GM21619 (cell line): Measurements from ENCODE around the gene S1PR2.

ENCODE experiments used
- ATAC-seq: cut with Tn5 transposase; IDR thresholded peaks from one replicate; pipeline ENCODE4 v1.9.1; 2021; ENCODE audit not compliant: unreplicated experiment

Gene S1PR2, protein sequence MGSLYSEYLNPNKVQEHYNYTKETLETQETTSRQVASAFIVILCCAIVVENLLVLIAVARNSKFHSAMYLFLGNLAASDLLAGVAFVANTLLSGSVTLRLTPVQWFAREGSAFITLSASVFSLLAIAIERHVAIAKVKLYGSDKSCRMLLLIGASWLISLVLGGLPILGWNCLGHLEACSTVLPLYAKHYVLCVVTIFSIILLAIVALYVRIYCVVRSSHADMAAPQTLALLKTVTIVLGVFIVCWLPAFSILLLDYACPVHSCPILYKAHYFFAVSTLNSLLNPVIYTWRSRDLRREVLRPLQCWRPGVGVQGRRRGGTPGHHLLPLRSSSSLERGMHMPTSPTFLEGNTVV

DNA sequence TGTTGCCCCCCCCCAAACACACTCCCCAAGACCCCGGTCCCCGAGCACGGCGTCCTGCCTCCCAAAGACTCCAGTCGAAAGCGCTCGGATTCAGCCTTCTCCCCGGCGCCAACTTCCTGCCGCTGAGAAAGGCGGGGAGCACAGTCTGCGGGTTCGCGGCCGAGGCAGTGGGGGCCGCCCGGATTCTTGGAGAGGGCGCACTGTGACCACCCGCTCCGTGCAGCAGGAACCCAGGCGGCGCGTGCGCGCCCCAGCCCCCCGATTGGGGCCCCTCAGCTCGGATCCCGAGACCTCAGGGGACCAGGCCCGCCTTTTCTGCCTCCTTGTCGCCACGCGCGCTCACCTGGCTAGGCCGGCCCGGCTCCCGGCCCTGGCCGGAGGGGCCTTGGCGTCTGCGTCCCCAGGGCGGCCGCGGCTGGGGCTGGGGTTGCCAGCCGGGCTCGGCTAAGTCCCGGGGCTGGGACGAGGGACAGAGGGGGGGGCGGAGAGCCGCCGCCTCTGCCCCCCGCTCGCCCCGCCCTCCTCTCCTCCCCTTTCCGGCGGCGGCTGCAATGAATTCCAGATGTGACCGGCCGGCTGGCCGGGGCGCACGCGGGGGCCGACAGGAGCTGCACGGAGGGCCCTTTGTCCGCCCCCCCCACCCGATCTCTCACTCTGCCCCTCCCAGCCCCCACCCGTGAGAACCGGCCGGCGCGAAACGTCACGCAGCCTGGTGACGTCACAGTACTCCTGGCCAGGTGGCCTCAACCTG, at the start of gene S1PR2:
TSS of gene S1PR2 (minus strand) at position 471 of the 751 bp plus-strand sequence. CDS start 6,426 bp downstream, outside the sequence.
- peak; percentile 28 for ATAC-seq

DNA sequence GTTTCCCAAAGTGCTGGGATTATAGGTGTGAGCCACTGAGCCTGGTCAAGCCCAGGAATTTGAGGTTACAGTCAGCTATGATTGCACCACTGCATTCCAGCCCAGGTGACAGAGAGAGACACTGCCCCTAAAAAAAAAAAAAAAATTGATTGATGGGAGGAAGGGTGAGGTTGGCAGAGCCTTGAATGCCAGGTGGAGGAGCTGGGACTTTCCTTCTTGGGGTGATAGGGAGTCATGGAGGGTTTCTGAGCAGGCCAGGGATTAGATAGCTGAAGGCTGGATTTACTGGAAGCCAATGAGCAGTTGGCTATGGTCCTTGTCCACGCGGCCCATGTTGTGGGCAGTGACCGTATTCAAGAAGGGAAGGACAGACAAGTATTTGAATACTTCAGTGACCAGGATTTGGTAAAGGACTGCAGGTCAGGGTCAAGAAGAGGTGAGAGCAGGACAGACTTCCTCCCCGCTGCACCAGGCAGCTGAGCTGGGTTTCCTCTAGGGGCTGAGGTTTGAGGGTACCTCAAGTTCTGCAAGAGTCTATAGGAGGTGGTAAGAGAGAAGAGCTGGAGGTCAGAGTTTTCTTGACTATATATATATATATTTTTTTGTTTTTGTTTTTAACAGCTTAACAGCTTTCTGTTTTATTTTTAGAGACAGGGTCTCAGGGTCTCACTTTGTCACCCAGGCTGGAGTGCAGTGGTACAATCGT, 48.8 kb upstream of the S1PR2 start:
- ATAC-seq: no peak

DNA sequence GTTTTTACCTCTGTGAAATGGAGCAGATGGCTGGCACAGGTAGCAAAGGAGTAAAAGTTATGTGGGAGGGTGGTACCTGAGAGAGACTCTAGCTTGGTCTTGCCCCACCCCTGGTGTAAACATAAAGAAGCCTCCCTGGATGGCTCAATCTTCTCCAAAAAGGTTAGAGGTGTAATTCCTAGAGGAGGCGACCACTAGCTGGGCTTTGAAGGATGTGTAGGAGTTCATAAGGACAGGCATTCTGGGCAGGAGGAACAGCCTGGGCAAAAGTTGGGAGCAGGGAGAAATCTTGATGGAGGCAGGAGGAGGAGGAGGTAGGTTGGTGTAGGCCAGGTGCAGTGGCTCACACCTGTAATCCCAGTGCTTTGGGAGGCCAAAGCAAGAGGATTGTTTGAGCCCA, 47.8 kb upstream of the S1PR2 start:
- ATAC-seq: no peak

DNA sequence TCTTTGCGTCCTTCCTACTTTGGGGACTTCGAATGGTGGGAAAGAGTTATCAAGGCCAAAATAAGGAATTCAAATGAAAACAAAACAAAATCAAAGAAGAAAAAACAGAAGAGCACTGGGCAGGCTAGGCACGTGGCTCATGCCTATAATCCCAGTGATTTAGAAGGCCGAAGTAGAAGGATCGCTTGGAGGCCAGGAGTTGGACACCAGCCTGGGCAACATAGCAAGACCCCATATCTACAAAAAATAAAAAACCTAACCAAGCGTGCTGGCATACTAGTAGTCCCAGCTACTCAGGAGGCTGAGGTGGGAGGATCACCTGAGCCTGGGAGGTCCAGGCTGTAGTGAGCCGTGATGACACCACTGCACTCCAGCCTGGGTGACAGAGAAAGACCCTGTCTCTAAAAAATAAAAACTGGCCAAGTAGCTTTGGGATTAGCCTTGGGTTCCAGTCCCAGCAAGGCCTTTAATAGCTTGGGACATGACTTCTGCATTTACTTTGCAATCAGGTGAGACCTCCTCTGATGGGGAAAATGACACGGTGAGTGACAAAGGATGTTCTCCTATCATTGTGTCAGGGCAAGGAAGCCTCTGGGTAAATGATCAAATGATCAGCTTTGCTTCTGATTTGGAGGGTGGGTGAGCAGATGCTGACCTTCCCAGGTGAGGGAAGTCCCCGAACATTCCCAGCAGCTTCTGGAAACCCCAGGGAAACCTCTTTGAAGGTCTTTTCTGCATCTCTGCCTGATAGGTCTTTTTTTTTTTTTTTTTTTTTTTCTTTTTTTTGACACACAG, 46.9 kb upstream of the S1PR2 start:
- no peak for ATAC-seq

DNA sequence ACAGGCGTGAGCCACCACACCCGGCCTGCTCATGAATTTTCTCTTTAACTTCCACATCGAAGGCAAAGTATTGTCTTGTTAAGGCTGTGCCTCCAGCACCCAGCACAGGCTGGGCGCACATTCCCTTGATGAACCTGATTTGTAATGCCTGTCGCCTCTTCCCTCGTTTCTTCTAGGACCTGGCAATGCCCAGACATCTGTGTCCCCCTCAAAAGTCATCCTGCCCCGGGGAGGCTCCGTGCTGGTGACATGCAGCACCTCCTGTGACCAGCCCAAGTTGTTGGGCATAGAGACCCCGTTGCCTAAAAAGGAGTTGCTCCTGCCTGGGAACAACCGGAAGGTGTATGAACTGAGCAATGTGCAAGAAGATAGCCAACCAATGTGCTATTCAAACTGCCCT, 43.5 kb upstream of the S1PR2 start:
- ATAC-seq: no peak

DNA sequence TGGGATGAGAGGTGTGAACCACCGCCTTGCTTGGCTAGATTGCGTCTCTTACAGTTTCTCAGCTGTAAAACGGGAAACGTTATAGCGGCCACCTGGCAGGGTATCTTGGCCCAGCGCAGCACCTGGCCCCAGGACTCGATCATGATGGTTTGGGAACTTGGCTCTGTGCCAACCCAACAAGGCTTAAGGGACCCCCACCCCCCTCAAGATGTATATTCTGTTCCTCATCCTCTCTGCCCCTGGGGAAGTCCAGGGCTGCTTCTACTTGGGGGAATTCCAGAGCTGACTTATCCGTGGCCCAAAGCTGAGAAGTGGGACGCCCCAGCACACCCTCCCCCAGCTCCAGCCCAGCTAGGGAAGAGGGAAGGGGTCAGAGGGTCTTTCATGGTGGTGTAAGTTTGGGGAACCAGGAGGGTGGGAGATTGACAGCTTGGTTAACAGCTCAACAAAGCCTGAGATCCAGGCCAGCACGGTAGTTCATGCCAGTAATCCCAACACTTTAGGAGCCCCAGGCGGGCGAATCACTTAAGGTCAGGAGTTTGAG, 40.5 kb upstream of the S1PR2 start:
- ATAC-seq: peak; percentile 18

DNA sequence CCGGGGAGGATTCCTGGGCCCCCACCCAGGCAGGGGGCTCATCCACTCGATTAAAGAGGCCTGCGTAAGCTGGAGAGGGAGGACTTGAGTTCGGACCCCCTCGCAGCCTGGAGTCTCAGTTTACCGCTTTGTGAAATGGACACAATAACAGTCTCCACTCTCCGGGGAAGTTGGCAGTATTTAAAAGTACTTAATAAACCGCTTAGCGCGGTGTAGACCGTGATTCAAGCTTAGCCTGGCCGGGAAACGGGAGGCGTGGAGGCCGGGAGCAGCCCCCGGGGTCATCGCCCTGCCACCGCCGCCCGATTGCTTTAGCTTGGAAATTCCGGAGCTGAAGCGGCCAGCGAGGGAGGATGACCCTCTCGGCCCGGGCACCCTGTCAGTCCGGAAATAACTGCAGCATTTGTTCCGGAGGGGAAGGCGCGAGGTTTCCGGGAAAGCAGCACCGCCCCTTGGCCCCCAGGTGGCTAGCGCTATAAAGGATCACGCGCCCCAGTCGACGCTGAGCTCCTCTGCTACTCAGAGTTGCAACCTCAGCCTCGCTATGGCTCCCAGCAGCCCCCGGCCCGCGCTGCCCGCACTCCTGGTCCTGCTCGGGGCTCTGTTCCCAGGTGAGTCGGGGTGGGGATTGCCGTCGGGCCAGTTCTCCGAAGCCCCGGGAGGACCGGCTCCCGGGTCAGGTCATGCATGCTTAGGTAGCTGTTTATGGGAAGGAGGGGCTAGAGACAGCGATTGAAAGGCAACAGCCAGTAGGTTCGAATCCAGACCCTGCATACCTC, 39.7 kb upstream of the S1PR2 start, which contains the start of gene ICAM1:
TSS of gene ICAM1 (plus strand) at position 505 of the 779 bp plus-strand sequence. CDS start at position 545, 40 bp downstream.
- ATAC-seq: peak; percentile 54

DNA sequence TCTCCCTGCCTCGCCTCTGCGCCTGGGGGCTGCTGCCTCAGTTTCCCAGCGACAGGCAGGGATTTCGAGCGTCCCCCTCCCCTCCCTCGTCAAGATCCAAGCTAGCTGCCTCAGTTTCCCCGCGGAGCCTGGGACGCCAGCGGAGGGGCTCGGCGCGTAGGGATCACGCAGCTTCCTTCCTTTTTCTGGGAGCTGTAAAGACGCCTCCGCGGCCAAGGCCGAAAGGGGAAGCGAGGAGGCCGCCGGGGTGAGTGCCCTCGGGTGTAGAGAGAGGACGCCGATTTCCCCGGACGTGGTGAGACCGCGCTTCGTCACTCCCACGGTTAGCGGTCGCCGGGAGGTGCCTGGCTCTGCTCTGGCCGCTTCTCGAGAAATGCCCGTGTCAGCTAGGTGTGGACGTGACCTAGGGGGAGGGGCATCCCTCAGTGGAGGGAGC, 39.1 kb upstream of the S1PR2 start:
- ATAC-seq: peak; percentile 32

DNA sequence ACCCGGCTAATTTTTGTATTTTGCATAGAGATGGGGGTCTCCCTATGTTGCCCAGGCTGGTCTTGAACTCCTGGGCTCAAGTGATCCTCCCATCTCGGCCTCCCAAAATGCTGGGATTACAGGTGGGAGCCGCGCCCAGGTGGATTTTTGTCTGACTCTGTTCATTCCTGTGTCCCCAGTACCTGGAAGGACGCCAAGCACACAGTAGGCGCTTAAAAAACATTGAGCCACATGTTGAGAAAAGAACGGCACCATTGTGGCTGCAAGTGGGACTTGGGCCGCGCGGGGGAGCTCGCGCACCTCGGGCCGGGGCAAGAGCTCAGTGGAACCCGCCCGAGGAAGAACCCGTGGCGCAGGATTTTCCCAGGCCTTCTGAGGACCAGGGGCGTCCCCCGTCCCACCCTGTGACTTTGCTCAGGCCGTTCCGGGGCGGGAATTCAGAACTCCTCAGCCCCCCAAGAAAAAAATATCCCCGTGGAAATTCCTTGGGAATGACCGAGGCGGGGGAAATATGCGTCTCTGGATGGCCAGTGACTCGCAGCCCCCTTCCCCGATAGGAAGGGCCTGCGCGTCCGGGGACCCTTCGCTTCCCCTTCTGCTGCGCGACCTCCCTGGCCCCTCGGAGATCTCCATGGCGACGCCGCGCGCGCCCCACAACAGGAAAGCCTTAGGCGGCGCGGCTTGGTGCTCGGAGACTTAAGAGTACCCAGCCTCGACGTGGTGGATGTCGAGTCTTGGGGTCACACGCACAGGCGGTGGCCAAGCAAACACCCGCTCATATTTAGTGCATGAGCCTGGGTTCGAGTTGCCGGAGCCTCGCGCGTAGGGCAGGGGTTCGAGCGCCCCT, 38.4 kb upstream of the S1PR2 start:
- ATAC-seq: no peak

DNA sequence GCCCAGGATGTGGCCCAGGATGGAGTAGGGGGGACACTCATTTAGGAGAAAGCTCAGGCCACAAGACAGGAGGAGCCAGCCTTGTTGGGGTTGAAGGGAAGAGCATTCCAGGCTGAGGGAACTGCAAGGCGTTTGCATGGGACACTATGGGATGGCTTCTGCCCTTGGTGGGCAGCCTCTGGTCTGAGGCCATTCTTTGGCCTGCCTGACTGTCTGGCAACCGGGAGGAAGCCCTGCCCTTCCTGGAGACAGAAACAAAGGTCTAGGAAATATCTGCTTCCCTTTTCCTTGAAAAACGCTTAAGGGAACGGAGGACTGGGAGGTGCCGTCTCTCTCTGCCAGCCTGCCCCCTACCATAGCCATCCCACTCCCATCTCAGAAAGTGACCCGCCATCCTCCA, 36.9 kb upstream of the S1PR2 start:
- ATAC-seq: no peak

DNA sequence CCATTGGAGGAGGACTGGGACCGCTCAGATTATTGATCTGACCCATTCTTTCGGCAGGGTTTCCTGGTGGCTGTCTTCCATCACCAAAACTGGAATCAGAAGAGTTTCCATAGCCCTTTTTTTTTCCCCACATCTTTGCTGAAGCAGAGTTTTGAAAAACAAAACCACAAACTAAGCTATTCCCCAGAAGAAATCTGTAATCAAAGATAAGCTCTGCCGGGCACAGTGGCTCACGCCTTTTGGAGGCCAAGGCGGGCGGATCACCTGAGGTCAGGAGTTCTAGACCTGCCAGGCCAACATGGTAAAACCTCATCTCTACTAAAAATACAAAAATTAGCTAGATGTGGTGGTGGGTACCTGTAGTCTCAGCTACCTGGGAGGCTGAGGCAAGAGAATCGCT, 35.6 kb upstream of the S1PR2 start:
- ATAC-seq: no peak

DNA sequence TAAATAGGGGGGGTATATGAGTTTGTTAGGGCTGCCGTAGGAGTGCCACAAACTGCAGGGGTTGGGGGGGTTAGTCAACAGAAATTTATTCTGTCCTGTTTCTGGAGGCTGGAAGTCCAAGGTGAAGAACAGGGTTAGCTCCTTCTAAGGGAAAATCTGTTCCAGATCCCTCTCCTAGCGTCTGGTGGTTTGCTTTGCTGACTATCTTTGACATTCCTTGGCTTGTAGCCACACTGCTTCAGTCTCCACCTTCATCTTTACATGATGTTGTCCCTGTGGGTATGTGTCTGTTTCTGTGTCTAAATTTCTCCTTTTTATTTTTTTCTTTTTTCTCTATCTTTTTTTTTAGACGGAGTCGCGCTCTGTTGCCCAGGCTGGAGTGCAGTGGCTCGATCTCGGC, 31.6 kb upstream of the S1PR2 start:
- no peak for ATAC-seq

DNA sequence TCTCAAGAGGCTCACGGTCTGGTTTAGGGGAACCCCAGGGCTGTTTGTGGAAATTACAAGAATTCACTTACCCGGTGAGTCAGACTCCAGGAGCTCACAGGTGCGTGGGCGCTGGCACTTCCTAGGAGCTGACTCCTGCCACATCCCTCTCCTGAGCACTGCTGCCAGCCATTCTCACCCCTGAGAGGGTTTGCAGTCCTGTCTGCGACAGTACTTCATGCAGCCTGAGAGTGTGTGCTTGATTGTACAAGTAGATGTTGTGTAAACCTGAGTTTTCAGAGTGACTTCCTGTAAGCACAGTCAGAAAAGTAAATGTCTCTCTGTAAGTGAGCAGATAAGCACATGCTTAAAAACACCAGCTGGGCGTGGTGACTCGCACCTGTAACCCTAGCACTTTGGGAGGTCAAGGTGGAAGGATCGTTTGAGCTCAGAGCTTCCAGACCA, 29.0 kb upstream of the S1PR2 start:
- ATAC-seq: no peak

DNA sequence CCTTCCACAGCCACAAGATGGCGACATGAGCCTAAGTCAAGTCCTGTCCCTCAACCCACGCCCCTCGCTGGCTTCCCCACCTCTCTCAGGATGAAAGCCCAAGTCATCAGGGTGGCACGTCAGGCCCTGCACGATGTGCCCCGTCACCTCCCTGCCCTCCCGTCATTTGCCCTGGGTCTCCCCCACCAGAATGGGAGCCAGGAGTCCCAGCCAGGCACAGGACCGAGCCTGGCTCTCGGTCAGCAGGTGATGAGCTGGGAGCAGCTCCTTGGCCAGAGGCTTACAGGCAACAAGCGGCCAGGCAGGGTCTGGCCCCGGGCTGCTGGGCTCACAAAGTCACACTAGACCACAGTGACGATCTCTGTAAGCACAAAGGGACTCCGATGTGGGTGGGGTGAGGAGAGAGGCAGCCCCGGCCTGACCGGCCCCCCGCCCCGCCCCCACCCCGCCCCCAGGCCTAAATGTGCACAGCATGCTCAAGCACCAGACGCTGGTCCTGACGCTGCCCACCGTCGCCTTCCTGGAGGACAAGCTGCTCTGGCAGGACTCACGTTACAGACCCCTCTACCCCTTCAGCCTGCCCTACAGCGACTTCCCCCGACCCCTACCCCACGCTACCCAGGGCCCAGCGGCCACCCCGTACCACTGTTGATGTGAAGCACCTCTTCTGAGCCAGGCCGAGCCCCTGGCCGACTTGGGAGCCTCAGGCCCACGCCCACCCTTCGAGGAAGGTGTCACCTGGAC, 28.2 kb upstream of the S1PR2 start:
- no peak for ATAC-seq

DNA sequence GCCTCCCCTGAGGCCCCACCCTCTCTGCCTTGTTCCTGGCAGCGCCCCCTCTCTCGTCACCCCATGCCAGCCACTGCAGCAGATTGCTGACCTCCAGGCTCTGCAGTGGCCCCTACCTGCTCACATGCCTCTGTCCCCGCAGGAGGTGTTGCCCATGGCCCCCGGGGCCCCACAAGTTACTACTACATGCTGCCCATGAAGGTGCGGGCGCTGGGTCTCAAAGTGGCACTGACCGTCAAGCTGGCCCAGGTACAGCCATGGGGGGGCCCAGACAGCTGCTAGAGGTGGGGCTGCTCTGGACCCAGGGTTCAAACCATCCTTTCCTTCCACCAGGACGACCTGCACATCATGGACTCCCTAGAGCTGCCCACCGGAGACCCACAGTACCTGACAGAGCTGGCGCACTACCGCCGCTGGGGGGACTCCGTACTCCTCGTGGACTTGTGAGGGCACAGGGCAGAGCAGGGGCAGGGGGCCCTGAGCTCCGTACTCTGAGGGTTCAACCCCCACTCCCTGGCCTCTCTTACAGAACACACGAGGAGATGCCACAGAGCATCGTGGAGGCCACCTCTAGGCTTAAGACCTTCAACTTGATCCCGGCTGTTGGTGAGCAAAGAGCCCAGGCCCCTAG, 27.1 kb upstream of the S1PR2 start:
- no peak for ATAC-seq

DNA sequence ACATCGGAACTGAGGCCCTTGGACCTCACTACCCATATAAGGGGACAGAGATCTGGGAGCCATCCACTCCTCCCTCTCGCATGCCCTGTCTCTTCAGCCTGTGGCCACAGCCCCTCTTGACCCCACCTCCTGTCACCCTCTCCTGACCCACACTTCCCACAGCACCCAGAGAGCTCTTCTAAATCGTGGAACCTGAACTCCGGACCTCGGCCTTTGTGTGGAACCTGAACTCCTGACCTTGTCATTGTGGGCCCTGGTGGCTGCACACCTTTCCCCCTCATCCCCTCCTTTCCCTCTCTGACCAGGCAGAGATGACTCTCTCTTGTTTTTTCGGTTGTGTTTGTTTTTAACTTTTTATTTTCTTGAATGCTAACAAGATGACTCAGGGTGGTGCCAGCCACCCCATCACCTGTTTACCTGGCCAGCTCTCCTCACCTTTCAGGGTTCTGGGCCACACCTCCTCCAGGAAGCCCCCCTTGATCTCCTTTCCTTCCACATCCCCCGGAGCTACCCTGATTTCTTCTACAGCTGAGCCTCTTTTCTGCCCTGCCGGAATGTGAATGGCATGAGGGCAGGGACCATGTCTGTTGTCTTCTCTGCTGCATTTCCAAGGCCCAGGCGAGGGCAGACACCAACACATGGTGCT, 26.0 kb upstream of the S1PR2 start:
- no peak for ATAC-seq

DNA sequence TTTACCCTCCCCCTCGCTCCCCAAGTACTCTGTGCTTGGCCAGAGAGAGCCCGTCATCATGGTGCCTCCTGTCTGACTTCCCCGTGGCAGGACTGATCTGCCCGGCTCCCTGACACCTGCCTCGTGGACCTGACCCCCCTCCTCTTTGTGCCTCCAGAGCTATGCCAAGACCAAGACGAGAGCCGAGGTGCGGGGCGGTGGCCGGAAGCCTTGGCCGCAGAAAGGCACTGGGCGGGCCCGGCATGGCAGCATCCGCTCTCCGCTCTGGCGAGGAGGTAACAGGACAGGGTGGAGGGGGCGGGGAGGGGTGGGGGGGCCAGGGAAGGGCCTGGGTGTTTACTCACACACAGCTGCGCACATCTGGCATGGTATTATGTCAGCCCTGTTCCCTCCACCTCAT, 25.4 kb upstream of the S1PR2 start:
- no peak for ATAC-seq
